NCI-H526 (cell line): ENCODE measurements around the gene KLHDC3.
A peak's percentile ranks its signal among the peaks of the same experiment; 100 is the strongest.
"Not testable (repeated sequence)": the region's sequence is repeated elsewhere in the genome, so short reads cannot be mapped to it uniquely, and the experiment has no call there.

Experiments
- DNase-seq, 2 experiments: peaks; one replicate each; lab custom pipeline; 2025; lab: John Stamatoyannopoulos, UW

Gene KLHDC3

DNA sequence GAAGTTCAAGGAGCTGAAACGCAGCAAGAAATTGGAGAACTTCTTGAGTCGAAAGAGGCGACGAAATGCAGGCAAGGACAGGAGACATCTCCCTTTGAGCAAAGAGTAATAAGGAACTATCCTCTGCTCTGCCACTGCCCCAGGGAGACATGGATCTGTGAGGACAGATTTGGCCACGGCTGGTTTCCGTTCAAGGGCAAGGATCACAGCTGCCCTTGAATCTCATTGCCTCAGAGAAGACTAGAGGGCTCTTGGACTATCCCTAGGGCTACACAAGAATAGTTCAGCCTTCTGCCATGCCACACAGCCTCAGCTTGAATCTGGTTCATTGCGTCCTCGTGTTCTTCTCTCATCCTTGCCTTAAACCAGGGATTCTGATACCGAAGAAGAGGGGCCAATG is 15.1 kb downstream of the KLHDC3 start:
- DNase-seq: no peak

DNA sequence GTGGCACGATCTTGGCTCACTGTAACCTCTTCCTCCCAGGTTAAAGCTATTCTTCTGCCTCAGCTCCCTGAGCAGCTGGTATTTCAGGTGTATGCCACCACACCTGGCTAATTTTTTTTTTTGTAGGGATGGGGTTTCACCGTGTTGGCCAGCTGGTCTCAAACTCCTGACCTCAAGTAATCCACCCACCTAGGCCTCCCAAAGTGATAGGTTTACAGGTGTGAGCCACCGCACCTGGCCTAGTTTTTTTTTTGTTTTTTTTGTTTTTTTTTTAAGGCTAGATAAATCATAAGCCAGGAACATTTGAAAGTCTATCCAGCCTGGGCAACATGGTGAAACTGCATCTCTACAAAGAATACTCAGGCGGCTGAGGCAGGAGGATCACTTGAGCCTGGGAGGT is 18.3 kb downstream of the KLHDC3 start:
- no peak for DNase-seq

DNA sequence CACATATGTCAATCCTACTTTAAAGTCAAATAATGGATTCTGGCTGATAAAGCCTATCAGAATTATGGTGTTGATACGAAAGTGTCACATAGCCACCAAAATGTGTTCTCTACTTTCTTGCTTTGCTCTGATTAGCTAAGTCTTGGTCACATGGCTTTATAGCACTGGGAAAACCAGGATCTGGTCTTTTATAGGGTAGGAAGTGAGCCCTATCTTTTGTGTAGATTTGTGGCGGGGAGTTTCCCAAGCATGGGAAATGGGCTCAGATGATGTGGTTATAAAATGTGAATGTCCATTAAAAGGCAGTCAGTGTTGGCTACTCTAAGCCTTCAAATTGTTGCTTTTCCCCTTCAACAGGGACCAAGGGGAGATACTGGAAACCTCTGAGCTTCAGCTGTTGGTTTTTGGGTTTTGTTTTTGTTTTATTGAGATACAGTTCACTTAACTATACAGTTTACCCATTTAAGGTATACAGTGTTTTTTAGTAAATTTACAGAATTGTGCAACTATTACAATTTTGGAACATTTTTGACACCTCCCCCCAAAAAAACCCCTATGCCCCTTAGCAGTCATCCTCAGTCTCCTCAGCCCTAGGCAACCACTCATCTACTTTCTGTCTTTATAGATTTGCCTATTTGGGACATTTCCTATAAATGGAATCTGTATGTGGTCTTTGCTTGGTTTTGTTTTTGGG is 19.6 kb downstream of the KLHDC3 start:
- no peak for DNase-seq

DNA sequence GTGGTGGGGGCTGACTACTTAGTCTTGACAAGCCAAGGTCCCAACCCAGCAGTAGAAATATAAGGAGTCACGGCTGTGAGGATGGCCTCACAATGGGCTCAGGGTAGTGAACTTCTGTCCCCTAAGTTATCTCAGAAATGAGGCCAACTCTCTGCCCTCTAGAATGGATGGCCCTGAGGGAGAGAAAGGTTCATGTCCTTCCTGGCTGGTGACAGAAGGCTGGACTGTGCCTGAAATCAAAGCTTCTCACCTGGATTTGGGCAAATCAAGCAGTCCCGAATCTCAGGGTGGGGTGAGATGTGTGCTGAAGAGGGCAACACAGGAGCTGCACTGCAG is 20.1 kb downstream of the KLHDC3 start:
- no peak for DNase-seq

DNA sequence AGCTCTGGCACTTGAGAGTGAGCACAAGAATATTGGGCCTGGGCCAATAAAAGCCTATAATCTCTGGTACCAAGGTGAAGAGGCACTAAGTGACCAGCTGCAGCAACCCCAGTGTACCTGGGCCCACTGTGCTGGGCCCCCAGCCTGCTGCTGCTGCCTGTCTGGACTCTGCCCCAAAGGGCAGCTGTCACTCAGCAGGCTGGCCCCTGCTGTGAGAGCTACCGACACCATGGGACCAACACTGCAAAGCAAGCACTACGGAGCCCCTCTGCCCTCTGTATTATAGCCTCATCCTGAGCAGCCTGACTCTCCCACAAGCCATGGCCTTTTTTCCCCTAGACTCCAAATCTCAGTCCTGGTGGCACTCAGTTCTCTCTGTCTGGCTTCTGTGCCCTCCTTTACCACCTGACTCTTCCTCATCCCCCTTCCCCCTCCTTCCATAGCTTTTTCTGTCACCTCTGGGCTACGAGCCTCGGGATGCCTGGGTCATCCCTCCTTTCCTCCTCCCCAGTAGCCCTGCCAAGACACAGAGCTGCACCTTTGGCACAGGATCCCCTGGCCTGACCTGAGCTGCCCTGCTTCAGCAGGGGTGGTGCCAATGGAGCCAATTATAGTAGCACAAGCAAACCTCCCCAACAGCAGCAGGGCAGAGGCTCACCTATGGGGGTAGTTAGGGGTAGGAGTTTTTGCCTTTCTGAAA is 21.6 kb downstream of the KLHDC3 start:
- DNase-seq: no peak

DNA sequence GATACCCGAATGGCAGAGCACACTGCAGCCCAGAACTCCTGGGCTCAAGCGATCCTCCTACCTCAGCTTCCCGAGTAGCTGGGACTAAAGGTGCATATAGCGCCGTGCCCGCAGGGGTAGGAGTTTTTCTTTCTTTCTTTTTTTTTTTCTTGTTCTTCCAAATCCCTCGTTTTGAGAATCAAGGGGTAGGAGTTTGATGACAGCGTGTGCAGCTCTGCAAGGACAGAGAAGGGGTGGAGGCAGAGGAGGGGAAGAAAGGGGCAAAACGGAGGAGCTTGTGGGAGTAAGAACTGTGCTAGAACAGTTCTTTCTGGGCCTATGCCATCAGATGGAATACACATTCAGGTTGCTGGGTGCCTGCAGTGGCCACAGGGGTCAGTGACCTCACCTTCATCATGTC is 22.7 kb downstream of the KLHDC3 start:
- no peak for DNase-seq

DNA sequence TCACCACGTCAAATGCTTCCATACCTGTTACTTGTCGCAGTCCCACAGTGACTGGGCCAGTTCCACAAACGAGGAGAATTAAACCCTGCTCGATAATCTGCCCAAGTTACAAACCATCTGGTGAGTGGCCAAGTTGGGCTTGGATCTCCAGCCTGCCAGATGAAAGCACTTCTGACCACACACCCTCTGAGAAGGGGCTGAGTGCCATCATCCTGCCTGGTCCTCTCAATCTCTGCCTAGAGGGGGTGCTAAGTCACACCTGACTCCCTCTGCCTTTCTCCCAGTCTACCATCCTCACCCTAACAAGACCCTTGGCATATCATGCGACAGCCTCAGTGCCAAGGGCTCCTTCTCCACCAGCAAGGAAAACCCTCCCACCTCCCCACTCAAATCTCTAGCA is 23.1 kb downstream of the KLHDC3 start:
- DNase-seq: no peak

DNA sequence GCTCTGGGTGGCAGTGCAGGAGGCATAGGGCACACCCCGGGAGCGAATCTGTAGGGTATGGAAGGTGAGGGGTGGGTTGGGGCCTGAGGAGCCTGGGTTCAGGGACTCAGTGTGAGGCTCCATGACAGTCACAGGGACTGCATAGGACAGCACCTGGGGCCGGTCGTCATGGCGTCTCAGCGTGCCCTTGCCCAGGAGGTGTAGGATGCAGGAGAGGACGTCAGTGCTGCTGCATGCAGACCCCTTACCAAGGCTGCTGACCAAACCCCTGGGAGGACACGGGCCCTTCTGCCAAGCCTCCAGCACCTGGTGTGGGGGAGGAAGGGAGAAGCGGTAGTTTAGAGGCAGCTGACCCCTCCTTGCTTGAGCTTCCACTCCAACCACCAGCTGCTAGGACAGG is 23.7 kb downstream of the KLHDC3 start:
- DNase-seq: no peak

DNA sequence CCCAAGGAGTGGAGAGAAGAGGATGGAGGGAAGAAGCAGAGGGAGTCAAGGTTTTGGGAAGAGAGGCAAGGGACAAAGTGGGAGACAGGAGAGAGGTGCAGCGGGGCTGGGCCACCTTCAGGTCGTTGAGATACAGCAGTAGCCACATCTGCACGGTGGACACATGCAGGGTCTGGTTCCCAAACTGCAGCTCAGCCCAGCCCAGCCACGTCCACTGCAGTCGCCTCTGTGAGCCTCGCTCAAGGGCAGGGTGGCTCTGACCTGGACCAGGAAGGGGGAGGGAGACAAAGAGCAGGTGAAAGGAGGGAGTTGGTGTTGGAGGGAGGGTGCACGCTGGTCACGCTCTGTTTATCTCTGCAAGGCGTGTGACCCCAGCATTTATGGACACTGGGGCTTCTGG is 24.7 kb downstream of the KLHDC3 start:
- DNase-seq: no peak

DNA sequence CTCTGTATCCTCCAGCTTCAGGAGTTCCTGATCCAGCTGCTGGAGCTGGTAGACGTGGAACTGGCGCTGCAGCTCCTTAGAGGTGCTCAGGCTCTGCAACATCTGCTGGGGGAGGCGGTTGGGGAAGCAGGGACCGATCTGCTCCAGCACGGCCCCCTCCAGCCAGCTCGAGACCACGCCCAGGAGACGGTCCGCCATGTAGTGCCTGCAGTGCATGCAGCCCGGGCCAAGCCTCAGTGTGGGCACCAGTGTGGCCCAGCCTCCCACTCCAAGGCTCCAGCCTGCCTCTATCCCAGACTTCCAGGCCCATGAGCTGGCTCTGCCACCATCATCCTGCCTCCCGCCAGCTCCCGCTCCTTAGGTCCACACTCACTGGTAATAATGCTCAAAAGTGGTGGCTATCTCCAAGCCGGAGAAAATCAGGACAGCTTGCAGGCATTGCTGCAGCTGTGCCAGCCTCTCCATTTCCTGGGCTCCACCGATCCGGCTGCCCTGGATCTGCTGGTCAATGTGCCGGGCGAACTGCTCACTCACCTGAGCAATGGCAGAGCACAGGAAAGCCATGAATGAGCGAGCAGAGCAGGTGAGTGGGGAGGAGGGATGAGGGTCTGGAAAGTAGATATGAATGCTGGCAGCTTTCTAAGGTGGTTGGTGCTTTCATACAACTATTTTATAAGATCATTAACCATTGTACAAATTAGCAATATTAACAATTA is 26.7 kb downstream of the KLHDC3 start:
- no peak for DNase-seq

DNA sequence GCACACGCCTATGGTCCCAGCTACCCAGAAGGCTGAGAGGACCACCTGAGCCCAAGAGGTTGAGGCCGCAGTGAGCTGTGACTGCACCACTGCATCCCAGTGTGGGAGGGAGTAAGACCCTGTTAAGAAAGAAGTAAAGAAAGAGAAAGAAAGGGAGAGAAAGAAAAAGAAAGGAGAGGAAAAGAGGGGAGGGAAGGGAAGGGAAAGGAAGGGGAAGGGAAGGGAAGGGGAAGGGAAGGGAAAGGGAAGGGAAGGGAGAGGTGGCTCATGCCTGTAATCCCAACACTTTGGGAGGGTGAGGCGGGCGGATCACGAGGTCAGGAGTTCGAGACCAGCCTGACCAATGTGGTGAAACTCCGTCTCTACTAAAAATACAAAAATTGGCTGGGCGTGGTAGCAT is 27.4 kb downstream of the KLHDC3 start:
- not testable (repeated sequence) for DNase-seq

DNA sequence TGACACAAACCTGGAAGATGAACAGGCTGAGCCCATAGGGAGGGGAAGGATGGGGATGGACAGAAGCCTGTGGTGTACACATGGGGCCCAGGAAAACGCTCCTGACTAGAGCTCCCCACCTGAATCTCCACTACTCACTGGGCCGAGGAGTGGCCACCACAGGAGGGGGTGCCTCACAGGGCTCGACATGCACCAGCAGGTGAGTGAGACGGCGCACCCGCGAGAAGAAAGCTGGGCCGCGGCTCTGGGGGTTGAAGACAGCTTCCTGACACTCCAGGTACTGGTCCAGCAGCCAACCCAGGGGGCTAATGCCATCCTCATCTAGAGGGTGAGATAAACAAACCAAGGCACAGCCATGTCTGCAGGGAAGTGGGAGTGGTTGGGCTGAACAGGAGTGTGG is 29.3 kb downstream of the KLHDC3 start:
- DNase-seq: no peak

DNA sequence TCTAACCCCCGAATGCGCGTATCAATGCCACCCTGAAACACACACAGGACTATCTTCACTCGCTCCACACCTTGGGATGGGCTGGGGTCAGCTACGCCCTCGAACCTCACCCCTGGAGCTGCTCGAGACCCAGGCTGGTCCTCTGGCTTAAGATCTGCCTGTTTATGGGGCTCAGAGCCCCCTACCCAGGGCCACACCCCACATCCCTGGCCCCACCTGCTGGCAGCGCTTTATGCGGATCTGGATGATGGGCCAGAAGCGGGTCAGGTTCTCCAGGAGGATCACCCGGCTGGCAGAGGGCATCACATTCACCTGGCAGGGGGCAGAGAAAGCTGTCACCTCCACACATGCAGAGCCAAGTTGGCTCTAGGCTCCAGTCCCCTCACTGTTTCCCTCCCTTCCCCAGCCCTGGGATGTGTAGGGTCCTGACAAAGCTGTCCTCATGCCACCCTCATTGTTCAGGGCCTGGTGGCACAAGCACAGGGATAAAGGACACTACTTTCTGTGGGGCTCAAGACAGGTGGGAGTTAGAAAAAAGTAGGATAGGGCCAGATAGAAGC is 31.4 kb downstream of the KLHDC3 start:
- no peak for DNase-seq

DNA sequence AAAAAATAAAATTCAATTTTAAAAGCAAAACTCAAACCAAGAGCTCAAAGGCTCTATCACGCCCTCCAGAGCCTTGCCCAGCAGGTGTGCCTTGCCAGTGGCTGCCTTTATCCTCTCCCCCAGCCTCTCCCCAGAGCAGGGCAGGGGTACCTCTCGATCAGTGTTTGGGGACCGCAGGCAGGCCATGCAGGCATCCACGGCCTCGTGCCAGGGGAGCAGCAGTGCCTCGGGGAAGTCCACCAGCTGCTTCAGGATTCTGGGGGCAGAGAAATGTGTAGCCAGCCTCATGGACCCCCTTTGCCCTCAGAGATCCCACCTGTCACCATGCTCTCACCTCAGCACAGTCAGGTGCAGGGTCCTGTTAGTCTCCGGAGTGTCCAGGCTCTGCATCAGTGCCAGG is 33.9 kb downstream of the KLHDC3 start:
- no peak for DNase-seq

DNA sequence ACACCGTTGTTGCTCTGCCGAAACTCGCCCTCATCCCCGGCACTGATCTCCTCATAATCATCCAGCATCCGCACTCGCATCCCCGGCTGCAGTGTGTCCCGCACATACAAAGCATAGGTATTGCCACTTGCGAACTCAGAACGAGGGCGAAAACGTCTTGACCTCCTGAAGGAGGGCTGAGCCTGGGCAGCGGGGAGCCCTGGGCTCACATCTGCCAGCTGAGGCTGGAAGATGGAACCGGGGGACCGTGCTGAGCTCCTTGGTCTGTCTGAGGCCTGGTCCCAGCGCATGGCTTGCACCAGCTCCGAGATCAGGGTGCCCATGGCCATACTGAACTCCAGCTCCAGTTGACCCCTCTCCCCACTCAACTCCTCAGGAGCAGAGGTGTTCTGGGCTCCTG is 36.9 kb downstream of the KLHDC3 start:
- no peak for DNase-seq

DNA sequence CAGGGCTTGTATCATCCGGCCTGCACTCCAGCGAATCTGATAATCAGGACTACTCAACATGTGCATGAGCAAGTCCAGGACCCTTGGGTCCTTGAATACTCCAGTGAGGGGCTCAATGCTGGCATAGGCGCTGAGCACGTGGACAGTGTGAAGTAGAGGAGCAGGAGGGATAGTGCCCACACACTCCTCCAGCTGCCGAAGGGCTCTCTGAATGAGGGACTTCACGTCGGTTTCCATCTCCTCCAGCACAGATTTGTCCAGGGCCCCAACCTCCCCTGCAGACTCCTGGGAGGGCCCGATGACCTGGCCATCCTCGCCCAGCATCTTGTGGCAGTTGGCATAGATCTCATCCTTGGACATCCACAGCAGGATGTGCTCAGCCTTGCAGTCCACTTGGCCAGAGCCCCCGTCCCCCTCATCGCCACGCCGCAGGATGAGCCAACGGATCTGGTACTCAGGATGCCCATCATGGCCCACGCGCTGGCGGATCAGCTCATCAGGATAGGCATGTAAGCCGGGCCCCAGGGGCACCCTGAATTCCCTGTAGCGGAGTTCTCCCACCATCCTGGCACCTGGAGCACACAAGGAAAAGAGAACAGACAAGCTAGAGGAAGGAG is 38.3 kb downstream of the KLHDC3 start:
- no peak for DNase-seq

DNA sequence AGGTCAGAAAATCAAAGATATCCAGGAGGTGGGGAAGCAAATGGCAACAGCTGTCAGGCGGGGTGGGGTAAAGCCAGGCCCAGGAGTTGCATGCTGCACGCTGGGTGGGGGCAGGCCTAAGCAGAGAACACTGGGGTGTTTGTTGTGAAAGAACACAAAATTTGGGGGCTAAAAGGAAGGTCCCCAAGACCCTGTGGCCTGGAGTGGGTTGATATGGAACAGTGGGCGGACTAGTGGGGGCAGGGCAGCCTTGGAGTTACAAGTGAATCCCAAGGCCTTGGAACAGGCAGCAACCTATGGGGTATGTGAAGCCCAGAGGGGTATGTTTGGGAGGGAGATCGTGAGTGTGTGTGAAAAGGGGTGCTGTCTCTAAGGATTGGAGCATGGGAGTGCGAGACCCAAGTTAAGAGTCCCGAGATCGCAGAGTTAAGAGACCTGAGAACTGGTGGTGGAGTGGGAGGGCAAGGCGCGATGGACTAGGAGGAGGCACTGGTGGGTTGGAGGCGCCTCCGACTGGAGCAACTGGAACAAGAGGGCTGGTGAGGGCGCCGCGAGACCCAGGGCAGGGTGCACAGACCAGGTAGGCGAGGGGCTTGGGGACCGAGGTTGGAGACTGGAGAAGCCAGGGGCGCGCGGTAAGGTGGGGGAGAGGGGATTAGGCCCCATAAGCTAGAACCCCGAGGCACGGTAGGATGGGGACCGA is 38.9 kb downstream of the KLHDC3 start:
- peak in 1 of 2 experiments; percentile 51 for DNase-seq

DNA sequence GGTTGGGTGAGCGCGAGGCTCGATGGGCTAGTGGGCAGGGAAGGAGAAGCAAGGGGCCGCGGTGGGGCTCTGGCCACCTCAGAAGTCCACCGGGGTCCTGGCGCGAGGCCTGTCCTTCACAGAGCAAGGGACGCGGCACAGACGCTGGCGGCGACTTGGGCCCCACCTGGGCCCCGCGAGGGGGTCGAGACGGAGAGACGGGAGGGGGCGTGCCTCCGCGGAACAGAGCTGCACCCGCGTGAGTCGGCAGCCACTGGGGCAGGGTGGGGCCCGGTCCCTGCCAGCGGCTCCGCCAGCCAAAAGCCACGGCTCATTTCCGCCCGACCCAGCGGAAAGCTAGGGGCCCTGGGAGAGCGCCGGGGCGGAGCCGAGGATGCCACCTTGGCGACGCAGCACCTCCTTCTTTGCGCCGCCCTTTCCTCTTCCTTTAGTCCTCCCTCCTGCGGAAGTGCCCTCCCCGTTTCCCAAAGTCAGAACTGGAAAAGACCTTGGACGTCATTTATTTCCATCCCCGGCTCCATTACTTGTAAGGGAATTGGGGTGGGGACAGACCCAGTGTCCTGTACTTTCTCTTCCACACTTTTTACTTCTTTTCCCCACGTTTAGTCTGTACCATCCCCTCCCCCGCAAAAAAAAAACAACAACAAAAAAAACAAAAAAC is 39.6 kb downstream of the KLHDC3 start, which contains the start of gene CUL7:
Gene CUL7 (minus strand): TSS at position 307 of the 661 bp plus-strand sequence. CDS start 1,063 bp downstream, outside the sequence.
- peak; percentile 88 to 96 for DNase-seq

DNA sequence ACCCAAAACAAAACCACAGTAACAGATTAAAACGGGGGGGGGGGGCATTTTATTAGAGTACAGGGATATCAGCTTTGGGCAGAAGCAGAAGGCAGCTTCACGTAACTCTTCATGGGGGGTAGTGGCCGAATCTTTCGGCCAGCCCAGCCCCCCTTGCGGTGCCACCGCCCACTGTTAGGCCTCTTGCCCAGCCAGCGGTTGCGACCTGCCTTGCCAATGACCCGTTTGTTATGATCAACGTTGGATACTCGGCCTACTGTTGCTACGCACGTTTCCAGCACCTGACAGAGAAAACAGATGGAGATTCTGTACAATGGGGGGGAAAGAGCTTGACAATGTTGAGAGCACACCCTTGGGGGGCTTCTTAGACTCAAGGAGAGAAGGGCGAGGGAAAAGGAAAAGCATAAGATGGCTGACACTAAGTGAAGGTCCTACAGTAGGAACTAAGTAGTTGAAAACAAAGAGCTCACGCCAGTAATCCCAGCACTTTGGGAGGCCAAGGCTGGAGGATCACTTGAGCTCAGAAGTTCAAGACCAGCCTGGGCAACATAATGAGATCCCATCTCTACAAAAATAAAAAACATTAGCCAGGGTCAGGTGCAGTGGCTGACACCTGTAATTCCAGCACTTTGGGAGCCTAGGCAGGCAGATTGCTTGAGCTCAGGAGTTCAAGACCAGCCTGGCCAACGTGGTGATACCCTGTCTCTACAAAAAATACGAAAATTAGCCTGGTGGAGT is 40.3 kb downstream of the KLHDC3 start:
- no peak for DNase-seq

DNA sequence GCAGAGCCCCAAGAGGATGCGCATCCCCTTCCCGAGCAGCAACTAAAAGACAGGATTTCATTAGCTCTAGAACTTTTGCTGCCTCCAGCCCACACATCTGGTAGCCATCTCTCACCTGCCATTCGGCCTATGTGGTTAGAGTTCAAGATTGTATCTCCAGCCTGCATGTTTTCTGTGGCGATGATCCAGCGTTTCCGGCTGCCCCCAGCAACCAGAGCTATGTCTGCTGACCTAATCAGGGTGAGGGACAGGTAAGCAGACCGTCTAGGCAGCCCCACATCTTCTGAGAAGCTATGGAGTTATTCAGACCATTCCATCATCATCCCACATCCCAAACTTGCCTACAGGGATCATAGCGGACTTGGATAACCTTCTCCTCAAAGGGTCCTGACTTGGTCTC is 41.9 kb downstream of the KLHDC3 start:
- DNase-seq: no peak

DNA sequence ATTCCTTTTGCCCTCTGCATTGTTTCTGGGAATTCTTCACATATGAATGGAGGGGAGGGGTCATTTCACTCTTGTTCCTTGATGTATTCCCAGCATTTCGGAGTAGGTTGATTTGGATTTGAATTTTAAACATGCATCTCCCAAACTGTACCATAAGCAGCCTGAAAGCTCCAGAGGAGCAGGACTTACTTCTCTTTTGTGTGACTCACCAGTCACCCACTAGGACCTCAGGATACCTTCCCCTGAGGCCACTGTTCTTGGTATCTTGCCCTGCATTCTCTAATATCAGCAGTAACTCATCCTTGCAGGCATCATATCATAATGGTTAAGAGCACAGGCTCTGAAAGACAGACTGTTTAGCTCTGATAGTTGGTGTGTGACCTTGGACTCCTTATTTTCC is 44.5 kb downstream of the KLHDC3 start:
- DNase-seq: no peak
